Stimulated activated CD4-positive, alpha-beta T cell treated with anti-CD3 and anti-CD28 coated beads, Interleukin-4, amount 100 ng/mL, for 24 hours (primary cell): ENCODE results near the gene IL4I1.

Experiments used
- DNase-seq: peaks from one replicate; pipeline ENCODE4 v3.0.0-alpha.2; 2020

Gene IL4I1

GRCh38 chr19:49861541-49862378, 34.9 kb downstream of the IL4I1 start:
- DNase-seq: no peak

- DNase-seq: no peak
Observed at GRCh38 chr19:49861107-49861506, 35.6 kb downstream of the IL4I1 start.

DNA sequence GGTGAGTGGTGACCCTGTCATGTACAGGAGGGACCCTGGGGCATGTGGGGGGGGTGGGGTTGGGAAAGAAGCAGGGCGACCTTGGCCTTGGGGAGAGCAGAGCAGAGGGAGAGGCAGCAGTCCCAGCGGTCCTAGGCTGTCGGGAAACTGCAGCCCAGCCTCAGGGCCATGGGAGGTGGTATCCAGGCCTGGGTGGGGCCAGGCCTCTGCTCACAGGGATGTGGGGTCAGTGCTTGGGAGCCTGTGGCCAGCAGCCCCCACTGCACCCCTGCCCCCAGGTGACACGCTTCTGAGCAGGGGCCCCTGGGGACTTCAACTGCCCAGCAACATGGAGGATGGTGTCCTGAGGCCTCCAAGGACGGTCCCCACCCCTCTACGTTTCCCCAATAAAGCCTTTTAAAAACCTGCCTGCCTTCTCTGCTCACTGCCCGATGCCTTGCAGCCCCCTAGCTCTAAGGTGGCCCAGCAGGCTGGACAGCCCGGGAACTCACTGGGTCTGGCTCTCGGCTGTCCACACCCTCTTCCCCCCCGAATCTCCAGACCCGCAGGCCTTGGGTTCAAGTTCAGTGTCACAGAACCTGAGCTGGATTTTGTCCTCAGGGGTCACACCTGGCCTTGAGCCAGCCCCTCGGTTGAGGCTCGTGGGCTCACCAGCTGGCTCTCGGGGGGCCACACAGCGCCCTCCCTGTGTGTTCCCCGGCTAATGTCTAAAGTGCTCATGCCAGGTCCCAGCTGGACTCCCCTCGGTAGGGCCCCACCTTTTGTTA, 36.2 kb downstream of the IL4I1 start:
- no peak for DNase-seq

GRCh38 chr19:49859682-49860335, 36.9 kb downstream of the IL4I1 start:
- DNase-seq: no peak

DNA sequence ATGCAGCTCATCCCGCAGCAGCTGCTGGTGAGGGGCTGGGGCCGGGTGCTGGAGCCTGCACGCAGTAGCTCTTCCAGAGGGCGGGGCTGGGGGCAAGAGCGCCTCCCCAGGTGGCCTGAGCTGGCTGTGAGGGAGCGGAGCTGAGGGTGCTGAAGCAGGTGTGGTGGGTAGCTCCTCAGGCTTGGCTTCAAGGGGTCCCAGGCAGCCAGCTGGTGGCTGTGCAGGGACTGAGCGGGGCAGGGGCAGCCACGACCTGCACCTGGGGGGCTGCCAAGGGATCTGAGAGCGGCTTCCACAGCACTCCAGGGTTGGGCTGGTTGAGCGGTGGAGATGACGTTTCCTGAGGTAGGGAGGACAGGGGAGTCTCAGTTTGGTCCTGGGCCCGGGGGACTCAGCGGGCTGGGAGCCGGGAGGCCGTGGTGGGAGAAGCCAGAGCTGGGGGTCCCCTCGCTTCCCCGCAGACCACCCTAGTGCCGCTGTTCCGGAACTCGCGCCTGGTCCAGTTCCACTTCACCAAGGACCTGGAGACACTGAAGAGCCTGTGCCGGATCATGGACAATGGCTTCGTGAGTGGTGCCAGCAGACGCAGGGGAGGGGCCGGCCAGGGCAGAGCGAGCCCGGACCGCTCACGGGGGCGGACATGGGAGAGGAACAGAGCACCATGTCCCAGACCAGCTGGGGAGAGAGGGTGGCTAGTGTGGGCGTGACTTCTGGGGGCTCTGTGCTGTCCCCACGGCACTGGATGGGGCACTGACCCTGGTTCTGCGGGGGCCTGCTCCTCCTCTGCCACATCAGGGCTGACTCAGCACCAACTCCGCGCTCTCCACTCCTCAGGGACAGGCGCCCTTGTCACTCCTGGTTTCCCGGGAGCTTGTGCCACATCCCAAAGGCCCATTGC, 38.4 kb downstream of the IL4I1 start:
- no peak for DNase-seq

- DNase-seq: no peak
Observed at GRCh38 chr19:49857838-49858087, 38.9 kb downstream of the IL4I1 start.

DNA sequence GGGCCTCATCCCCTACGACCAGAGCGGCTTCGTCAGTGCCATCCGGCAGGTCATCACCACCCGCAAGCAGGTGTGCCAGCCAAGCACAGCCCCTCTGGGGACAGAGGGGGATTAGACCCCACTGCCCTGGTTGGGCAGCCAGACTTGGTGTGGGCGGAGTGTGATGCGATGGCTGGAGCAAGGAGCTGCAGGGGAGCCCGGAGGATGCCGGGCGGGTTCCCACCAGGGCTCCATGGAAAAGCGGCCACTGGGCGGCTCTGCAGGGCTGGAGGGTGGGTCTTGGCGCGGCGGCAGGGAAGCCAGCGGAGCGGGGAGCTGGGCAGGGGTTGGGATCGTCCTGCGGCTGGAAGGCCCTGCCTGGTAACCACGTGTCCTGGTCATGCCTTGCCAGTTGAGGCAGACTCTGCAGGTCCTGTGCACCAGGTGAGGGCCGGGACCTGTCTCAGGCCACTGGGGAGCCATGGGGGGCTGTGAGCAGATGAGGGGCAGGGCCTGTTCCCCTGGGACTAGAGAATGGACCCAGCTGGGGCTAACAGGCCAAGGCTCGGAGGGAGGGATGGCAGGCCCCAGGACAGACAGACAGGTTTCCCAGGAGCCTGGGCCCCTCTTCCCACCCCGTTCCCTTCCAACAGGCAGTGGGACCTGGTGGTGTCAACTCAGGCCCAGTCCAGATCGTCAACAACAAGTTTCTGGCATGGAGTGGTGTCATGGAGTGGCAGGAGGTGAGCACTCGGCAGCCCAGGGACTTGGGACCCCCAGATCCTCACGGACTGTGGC, 39.4 kb downstream of the IL4I1 start:
- DNase-seq: no peak

GRCh38 chr19:49856574-49857021, 40.1 kb downstream of the IL4I1 start:
- DNase-seq: no peak

GRCh38 chr19:49855676-49856573, 40.8 kb downstream of the IL4I1 start:
- DNase-seq: no peak

DNA sequence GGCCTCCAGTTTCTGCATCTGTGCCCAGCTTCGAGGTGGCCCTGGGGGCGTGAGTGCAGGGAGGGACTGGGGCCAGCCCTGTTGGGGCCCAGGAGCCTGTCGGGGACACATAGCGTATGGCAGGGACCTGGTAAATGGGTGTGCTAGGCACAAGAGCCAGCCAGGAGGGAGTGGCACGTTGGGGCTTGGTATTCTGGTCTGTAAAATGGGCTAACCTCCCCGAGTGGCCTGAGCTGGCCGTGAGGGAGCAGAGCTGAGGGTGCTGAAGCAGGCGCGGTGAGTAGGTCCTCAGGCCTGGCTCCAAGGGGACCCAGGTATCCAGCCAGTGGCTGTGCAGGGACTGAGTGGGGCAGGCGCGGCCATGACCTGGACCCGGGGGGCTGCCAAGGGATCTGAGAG, 41.4 kb downstream of the IL4I1 start:
- no peak for DNase-seq

DNA sequence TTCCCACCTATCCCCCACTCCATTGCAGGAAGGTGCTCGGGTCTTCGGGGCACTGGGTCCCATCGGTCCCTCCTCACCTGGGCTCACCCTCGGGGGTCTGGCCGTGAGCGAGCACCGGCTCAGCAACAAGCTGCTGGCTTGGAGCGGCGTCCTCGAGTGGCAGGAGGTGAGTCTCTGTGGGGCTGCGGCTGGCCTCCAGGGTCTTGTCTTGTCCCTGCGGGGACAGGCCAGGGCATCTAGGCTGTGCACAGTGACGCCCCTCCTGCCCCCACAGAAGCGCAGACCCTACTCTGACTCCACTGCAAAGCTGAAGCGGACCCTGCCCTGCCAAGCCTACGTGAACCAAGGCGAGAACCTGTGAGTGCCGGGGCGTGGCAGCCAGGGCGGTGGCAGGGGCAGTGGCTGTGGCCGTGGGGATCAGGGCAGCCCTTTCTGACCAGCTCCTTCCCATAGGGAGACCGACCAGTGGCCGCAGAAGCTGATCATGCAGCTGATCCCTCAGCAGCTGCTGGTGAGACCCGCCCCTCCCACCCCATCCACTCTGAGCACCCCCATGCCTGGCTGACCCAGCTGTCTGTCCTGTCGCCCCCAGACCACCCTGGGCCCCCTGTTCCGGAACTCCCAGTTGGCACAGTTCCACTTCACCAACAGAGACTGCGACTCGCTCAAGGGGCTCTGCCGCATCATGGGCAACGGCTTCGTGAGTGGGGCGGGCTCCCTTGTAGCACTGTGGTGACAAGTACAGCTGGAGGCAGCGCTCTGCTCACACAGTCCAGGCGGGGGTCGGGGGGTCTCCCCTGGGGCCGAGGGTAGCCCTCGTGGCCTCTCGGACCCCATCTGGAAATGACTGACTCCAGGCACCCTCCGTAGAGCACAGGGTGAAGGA, 42.1 kb downstream of the IL4I1 start:
- DNase-seq: no peak

GRCh38 chr19:49853852-49854377, 42.8 kb downstream of the IL4I1 start:
- no peak for DNase-seq

DNA sequence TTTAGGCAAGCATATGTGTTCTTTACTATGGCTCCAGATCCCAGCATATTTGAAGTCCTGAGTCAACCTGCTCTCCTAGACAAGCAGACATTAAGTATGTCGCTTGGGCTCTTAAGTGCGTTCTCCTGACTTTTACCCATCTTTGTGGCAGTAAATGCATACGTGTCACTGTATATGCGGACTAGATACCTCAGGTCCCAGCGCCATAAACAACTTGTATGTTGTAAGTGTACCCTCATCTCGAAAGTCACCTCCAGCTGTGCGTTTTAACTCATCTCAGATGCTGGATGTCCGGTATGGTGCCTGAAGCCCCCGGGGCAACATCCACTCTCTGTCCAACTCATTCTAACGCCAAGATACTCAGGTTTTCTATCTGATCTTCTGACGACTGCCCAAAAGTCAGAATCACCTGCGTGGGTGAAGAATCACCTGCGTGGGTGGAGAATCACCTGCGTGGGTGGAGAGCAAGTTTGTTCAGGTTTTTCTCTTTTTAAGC, 44.0 kb downstream of the IL4I1 start:
- no peak for DNase-seq

- DNase-seq: peak; percentile 32
Observed at GRCh38 chr19:49851456-49852259, 45.0 kb downstream of the IL4I1 start.

DNA sequence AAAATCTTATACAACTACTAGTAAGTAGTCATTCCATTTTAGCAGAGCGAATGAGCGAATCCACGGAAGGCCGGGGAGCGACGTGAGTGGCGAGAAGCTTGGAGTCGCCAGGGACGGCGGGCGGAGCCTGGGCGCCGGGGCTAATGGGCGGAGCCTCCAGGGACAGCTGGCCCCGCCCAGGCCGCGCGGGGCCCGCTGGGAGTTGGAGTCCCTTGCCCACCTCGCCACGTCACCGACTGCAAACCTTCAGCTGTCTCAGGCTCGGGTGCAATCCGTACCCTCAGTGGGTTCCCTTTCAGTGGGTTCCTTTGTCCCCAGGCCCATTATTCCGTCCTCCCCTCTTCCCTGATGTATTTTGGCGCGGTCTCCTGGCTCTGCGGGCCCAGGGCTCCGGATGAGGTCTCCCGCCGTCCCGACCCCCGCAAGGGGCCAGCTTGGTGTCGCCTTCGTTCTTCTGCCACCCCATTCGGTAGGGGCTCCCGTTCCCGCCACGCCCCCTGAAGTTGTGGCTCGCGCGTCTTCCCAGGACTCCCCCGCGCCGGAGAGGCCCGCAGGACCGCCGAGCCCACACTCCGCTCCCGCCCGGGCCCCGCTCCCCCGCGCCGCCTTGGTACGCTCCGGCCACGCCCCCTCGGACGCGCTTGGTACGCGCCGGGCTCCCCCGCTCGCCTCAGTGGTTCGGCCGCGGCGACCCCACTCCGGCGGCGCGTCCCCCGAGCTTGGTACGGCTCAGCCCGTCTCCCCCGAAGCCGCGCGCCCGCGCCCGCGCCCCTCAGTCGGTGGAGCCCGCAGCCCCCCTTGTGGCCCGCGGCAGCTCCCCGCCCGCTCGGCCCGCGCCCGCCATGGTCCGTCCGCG, 46.0 kb downstream of the IL4I1 start, which contains the start of gene PTOV1:
Gene PTOV1, plus strand, starts transcription at position 673 of the 856 bp plus-strand sequence.
- DNase-seq: peak; percentile 88

DNA sequence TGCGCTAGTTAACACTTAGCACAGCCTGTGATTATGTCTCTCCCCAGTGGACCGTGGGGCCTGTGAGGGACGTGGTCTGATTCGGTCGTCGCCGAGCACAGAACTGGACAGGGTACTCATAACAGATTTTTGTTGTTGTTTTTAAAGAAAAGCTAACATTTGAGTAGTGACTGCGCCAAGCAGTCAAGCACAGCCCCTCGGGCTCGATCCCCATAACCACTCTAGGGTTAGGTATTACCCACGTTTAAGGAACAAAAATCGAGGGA, 46.5 kb downstream of the IL4I1 start:
- no peak for DNase-seq

DNA sequence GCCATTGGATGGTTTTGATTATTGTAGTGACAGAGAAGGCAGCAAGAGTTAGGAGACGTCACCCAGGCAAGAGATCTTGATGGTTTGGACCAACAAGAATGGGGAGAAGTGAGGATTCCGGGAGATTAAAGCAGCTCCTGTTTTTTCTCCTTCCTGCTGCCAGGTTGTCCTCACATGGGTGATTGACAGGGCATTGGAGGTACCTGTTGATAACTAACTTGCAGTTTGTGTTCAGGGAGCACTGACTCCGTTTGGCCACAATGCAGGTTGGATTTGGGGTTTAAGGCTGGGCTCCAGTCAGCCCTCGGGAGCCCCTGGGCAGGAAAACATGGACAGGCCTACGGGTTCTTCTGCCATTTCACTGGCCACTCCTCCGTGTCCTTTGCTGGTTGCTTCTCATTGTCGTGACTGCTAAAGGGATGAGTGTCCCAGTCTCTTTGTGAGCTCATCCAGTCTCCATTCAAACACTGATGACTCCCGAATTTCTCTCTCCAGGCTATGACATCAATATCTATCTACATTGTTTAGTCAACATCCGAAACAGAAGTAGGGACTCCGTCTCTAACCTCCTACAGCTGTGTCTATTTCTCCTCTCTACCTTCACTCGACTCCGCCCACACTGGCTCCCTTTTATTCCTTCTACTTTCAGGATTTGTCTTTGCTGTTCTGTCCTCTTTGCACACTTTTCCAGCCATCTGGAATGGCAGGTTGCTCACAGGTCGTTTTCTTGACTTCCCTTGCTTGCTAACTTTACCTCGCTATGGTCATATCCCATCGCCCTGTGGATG, 47.1 kb downstream of the IL4I1 start:
- DNase-seq: no peak
